Measurements from ENCODE around the gene C2CD4D. TPM values are rescaled to one million over a fixed set of nuclear protein-coding genes. Genes with fewer than 3 reads are reported as not detected.

The C2CD4D gene
- total RNA-seq, 1 experiment from 2014 or later = 1.4 TPM

Other genes with a start within 250 kb of the C2CD4D start
- gene SNX27, start 227.8 kb downstream of the C2CD4D start, total RNA-seq (2021) = 24.6 and 40.1 TPM in 2 replicates
- not detected in 2 replicates for gene CELF3, start 123.0 kb downstream of the C2CD4D start, total RNA-seq (2021)
- gene RIIAD1, start 118.3 kb downstream of the C2CD4D start, total RNA-seq (2021) = not detected in 2 replicates
- 80.9 and 132 TPM in 2 replicates for gene MRPL9, start 76.3 kb downstream of the C2CD4D start, total RNA-seq (2021)
- 13.4 and 17.3 TPM in 2 replicates for gene TDRKH, start 49.3 kb downstream of the C2CD4D start, total RNA-seq (2021)
- gene LINGO4, start 34.4 kb downstream of the C2CD4D start, total RNA-seq (2021) = not detected in 2 replicates
- 0.35 and 0.70 TPM in 2 replicates for gene RORC, start 8.0 kb downstream of the C2CD4D start, total RNA-seq (2021)
- not detected in 2 replicates for gene THEM5, start 13.9 kb upstream of the C2CD4D start, total RNA-seq (2021)
- gene THEM4, start 69.7 kb upstream of the C2CD4D start, total RNA-seq (2021) = 24.1 and 41.4 TPM in 2 replicates
- gene S100A10, start 154.0 kb upstream of the C2CD4D start, total RNA-seq (2021) = 966 and 1,436 TPM in 2 replicates
- gene S100A11, start 197.2 kb upstream of the C2CD4D start, total RNA-seq (2021) = 578 and 868 TPM in 2 replicates
- gene TCHHL1, start 249.2 kb upstream of the C2CD4D start, total RNA-seq (2021) = not detected in 2 replicates